ENCODE results near the gene SESTD1. TPM values are rescaled to one million over a fixed set of nuclear protein-coding genes. Genes with fewer than 3 reads are reported as not detected.

SESTD1 gene
- total and polyA plus RNA-seq, 2 donors from 2014 or later = 9.8 to 93.5 TPM

GRCh38 chr2:179082697-179083096 is 181.9 kb downstream of the SESTD1 start:
- H3K27me3 ChIP-seq (ENCODE audit: control insufficient read depth, insufficient read depth, low read length) = no peaks in the 10 kb centered on the region
- no peak overlapping the region for H3K9ac ChIP-seq (ENCODE audit: low read length in 3 of 3)
- H3K4me3 ChIP-seq (ENCODE audit: low read length in 3 of 3) = no peak overlapping the region
- no peaks in the 10 kb centered on the region for H3K9me3 ChIP-seq (ENCODE audit: control insufficient read depth in 2 of 3, insufficient read depth in 1 of 3, low read length in 3 of 3)
- intact Hi-C loops (cut with DNase I) = no loop called here
- no peaks in the 10 kb centered on the region for H3K36me3 ChIP-seq (ENCODE audit: control insufficient read depth in 2 of 3, insufficient read depth in 3 of 3, low read length in 3 of 3)
- FAIRE-seq (no peak), DNase-seq (no peak)
- no peak for TF ChIP-seq CTCF (IDR thresholded peaks at IDR 0.05; ENCODE audit: borderline replicate concordance, extremely low read depth, insufficient read depth)
- H3K27ac ChIP-seq (ENCODE audit: low read depth in 2 of 2, low read length in 2 of 2) = no peak overlapping the region
- H3K4me1 ChIP-seq (ENCODE audit: control insufficient read depth in 2 of 3, insufficient read depth in 2 of 3, low read depth in 1 of 3, low read length in 3 of 3) = no peaks in the 10 kb centered on the region

GRCh38 chr2:179081954-179082353 is 182.7 kb downstream of the SESTD1 start:
- Histone ChIP-seq H3K27me3 (ENCODE audit: control insufficient read depth, insufficient read depth, low read length) (no peaks in the 10 kb centered on the region), H3K9me3 (ENCODE audit: control insufficient read depth in 2 of 3, insufficient read depth in 1 of 3, low read length in 3 of 3) (no peaks in the 10 kb centered on the region), H3K36me3 (ENCODE audit: control insufficient read depth in 2 of 3, insufficient read depth in 3 of 3, low read length in 3 of 3) (no peaks in the 10 kb centered on the region), H3K9ac (ENCODE audit: low read length in 3 of 3) (no peak overlapping the region), H3K4me3 (ENCODE audit: low read length in 3 of 3) (no peak overlapping the region), H3K4me1 (ENCODE audit: control insufficient read depth in 2 of 3, insufficient read depth in 2 of 3, low read depth in 1 of 3, low read length in 3 of 3) (no peaks in the 10 kb centered on the region), H3K27ac (ENCODE audit: low read depth in 2 of 2, low read length in 2 of 2) (no peak overlapping the region)
- FAIRE-seq = no peak
- DNase-seq = no peak
- TF ChIP-seq CTCF (IDR thresholded peaks at IDR 0.05; ENCODE audit: borderline replicate concordance, extremely low read depth, insufficient read depth) = no peak
- intact Hi-C loops (cut with DNase I) = no loop called here

- Histone ChIP-seq H3K4me1 (ENCODE audit: control insufficient read depth in 2 of 3, insufficient read depth in 2 of 3, low read depth in 1 of 3, low read length in 3 of 3) (no peaks in the 10 kb centered on the region), H3K4me3 (ENCODE audit: low read length in 3 of 3) (no peak overlapping the region), H3K9ac (ENCODE audit: low read length in 3 of 3) (no peak overlapping the region), H3K27ac (ENCODE audit: low read depth in 2 of 2, low read length in 2 of 2) (no peak overlapping the region), H3K9me3 (ENCODE audit: control insufficient read depth in 2 of 3, insufficient read depth in 1 of 3, low read length in 3 of 3) (no peaks in the 10 kb centered on the region), H3K27me3 (ENCODE audit: control insufficient read depth, insufficient read depth, low read length) (no peaks in the 10 kb centered on the region), H3K36me3 (ENCODE audit: control insufficient read depth in 2 of 3, insufficient read depth in 3 of 3, low read length in 3 of 3) (no peaks in the 10 kb centered on the region)
- DNase-seq (no peak), FAIRE-seq (no peak)
- intact Hi-C loops (cut with DNase I) = no loop called here
- TF ChIP-seq CTCF (IDR thresholded peaks at IDR 0.05; ENCODE audit: borderline replicate concordance, extremely low read depth, insufficient read depth) = no peak
Observed at GRCh38 chr2:179072527-179072926, 192.1 kb downstream of the SESTD1 start.

GRCh38 chr2:179071810-179072355 is 192.7 kb downstream of the SESTD1 start:
- no peak for DNase-seq
- Histone ChIP-seq H3K4me1 (ENCODE audit: control insufficient read depth in 2 of 3, insufficient read depth in 2 of 3, low read depth in 1 of 3, low read length in 3 of 3) (no peaks in the 10 kb centered on the region), H3K27me3 (ENCODE audit: control insufficient read depth, insufficient read depth, low read length) (no peaks in the 10 kb centered on the region), H3K4me3 (ENCODE audit: low read length in 3 of 3) (no peak overlapping the region), H3K27ac (ENCODE audit: low read depth in 2 of 2, low read length in 2 of 2) (no peak overlapping the region), H3K9me3 (ENCODE audit: control insufficient read depth in 2 of 3, insufficient read depth in 1 of 3, low read length in 3 of 3) (no peaks in the 10 kb centered on the region), H3K9ac (ENCODE audit: low read length in 3 of 3) (no peak overlapping the region), H3K36me3 (ENCODE audit: control insufficient read depth in 2 of 3, insufficient read depth in 3 of 3, low read length in 3 of 3) (no peaks in the 10 kb centered on the region)
- no peak for FAIRE-seq
- intact Hi-C loops (cut with DNase I) = no loop called here
- TF ChIP-seq CTCF (IDR thresholded peaks at IDR 0.05; ENCODE audit: borderline replicate concordance, extremely low read depth, insufficient read depth) = no peak
